WTC11 (cell line): Measurements from ENCODE around the gene CPEB1. TPM values are rescaled to one million over a fixed set of nuclear protein-coding genes. Genes with fewer than 3 reads are reported as not detected.

ENCODE experiments used
- ATAC-seq: fragments of 200-7000 bp; cut with Tn5 transposase; 2 replicates; pipeline ENCODE4 v1.10.0; 2021; ENCODE audit warnings: mild to moderate bottlenecking, moderate library complexity
- CTCF ChIA-PET: fragments of 300-600 bp; sonication (Branson Sonifier 250); formaldehyde crosslinking; loops from one replicate; lab custom pipeline; 2021; ENCODE audit warnings: antibody characterized with exemption; lab: Charles Lee
- POLR2A ChIA-PET: fragments of 350-600 bp; sonication (Branson Sonifier 250); formaldehyde crosslinking; loops from one replicate; lab custom pipeline; 2021; ENCODE audit warnings: antibody characterized with exemption; lab: Charles Lee
- DNase-seq: peaks from one replicate; pipeline ENCODE4 v3.0.0; 2021; ENCODE audit warnings: low spot score
- H3K27ac Mint-ChIP-seq: 2 replicates; pipeline ENCODE4 v1.8.0; 2021; ENCODE audit warnings: mixed read lengths
- H3K27me3 Mint-ChIP-seq: 2 replicates; pipeline ENCODE4 v1.8.0; 2021; ENCODE audit warnings: low read depth, mild to moderate bottlenecking, moderate library complexity, mixed read lengths
- H3K36me3 Mint-ChIP-seq: 2 replicates; pipeline ENCODE4 v1.8.0; 2021; ENCODE audit warnings: mixed read lengths
- H3K4me1 Mint-ChIP-seq: 2 replicates; pipeline ENCODE4 v1.8.0; 2022; ENCODE audit warnings: mixed read lengths
- H3K4me3 Mint-ChIP-seq: 2 replicates; pipeline ENCODE4 v1.8.0; 2021; ENCODE audit warnings: mild to moderate bottlenecking, moderate library complexity, mixed read lengths
- H3K9me3 Mint-ChIP-seq: 2 replicates; pipeline ENCODE4 v1.8.0; 2021; ENCODE audit warnings: mixed read lengths
- ATF2 ChIP-seq: sonication (generic); formaldehyde crosslinking; IDR thresholded peaks from 2 replicates; pipeline ENCODE4 v1.8.1; 2022; ENCODE audit warnings: low read depth, missing genetic modification reagents, borderline replicate concordance
- ETV6 ChIP-seq: sonication (generic); formaldehyde crosslinking; IDR thresholded peaks from 2 replicates; pipeline ENCODE4 v1.8.1; 2022; ENCODE audit warnings: mild to moderate bottlenecking, missing genetic modification reagents
- GABPB1 ChIP-seq: sonication (generic); formaldehyde crosslinking; IDR thresholded peaks from 2 replicates; pipeline ENCODE4 v1.8.1; 2023; ENCODE audit warnings: mild to moderate bottlenecking, missing genetic modification reagents
- NR1H2 ChIP-seq: sonication (generic); formaldehyde crosslinking; IDR thresholded peaks from 2 replicates; pipeline ENCODE4 v1.9.0; 2021; ENCODE audit warnings: mild to moderate bottlenecking, moderate library complexity, missing genetic modification reagents
- NR3C1 ChIP-seq: sonication (generic); formaldehyde crosslinking; conservative IDR thresholded peaks from 2 replicates; pipeline ENCODE4 v1.8.1; 2023; ENCODE audit warnings: low read depth, mild to moderate bottlenecking, missing genetic modification reagents
- PREB ChIP-seq: sonication (generic); formaldehyde crosslinking; IDR thresholded peaks from 2 replicates; pipeline ENCODE4 v1.8.1; 2022; ENCODE audit warnings: mild to moderate bottlenecking, missing genetic modification reagents, moderate library complexity, borderline replicate concordance
- RELA ChIP-seq: sonication (generic); formaldehyde crosslinking; IDR thresholded peaks from 2 replicates; pipeline ENCODE4 v1.8.1; 2022; ENCODE audit warnings: missing genetic modification reagents, mild to moderate bottlenecking, borderline replicate concordance
- SMAD3 ChIP-seq: sonication (generic); formaldehyde crosslinking; IDR thresholded peaks from 2 replicates; pipeline ENCODE4 v1.8.0; 2022; ENCODE audit warnings: missing genetic modification reagents, mild to moderate bottlenecking, borderline replicate concordance
- SP1 ChIP-seq: sonication (generic); formaldehyde crosslinking; conservative IDR thresholded peaks from 2 replicates; pipeline ENCODE4 v1.8.1; 2022; ENCODE audit warnings: missing genetic modification reagents
- TCF7 ChIP-seq: sonication (generic); formaldehyde crosslinking; IDR thresholded peaks from 2 replicates; pipeline ENCODE4 v1.8.0; 2022; ENCODE audit warnings: mild to moderate bottlenecking, low read depth, missing genetic modification reagents, moderate library complexity
- TEAD1 ChIP-seq: sonication (generic); formaldehyde crosslinking; IDR thresholded peaks from 2 replicates; pipeline ENCODE4 v1.8.0; 2022; ENCODE audit warnings: mild to moderate bottlenecking, missing genetic modification reagents
- TEAD4 ChIP-seq: sonication (generic); formaldehyde crosslinking; IDR thresholded peaks from 2 replicates; pipeline ENCODE4 v1.8.0; 2022; ENCODE audit warnings: mild to moderate bottlenecking, missing genetic modification reagents
- ZNF138 ChIP-seq: sonication (generic); formaldehyde crosslinking; conservative IDR thresholded peaks from 2 replicates; pipeline ENCODE4 v1.8.1; 2022; ENCODE audit warnings: mild to moderate bottlenecking, moderate library complexity, missing genetic modification reagents
- ZNF423 ChIP-seq: fragments of 250-450 bp; sonication (Bioruptor Pico); IDR thresholded peaks from 2 replicates; pipeline ENCODE4 v2.1.2; 2022; ENCODE audit warnings: mild to moderate bottlenecking, moderate library complexity
- ZNF532 ChIP-seq: fragments of 250-450 bp; sonication (Bioruptor Pico); IDR thresholded peaks from 2 replicates; pipeline ENCODE4 v1.9.0; 2021; ENCODE audit warnings: mild to moderate bottlenecking, borderline replicate concordance
- total RNA-seq: library from RNA; stranded (reverse); gene quantifications from 3 replicates; pipeline ENCODE4 v1.2.3, GENCODE V29; 2021
- TF ChIP-seq, protein P1 (sequence below): fragments of 250-450 bp; sonication (Bioruptor Pico); IDR thresholded peaks from 2 replicates; pipeline ENCODE4 v1.8.0; 2021; ENCODE audit warnings: mild to moderate bottlenecking

CPEB1 gene
- total RNA-seq, 1 experiment from 2014 or later: 2.5 TPM

DNA sequence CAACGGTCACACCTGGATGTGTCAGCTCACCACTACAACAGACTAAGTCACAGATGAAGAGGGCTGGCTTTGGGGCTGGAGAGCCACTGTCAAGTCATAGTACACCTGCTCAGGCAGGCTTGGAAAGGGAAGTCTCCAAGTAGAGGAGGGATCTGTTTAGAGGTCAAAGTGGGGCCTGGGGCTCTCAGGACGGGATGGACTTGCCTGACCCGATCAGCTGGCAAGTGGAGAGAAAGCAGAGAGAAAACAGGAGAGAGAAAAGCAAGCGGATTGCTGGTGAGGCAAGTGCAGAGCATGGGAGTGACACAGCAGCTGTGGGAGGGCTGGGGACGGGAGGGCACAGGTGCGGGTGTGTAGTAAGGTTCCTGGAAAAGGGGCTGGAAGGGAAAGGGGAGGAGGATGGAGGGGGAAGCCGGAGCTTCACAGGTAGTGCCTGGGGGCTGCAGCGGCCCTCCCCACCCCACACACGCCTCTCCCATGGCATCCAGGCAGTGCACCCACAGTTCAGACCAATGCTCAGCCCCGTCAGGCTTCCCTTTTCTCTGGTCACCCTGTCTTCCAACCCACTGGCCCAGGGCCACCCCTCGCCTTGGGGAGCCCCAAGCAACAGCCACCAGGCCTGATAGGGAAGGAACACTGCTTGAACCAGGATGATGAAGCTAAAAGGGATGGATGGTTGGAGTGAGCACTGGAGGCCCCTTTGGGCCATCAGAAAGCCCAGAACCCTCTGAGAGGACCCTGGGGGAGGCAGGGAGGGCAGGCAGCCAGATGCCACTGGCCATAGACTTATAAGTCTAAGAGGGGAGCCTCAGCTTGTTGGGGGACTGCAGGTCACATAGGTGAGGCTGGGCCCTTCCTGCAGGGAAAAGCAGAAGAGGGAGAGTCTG lies 115.4 kb downstream of the CPEB1 start:
- POLR2A ChIA-PET: no interaction called here
- Mint-ChIP-seq H3K9me3 (peaks cover 5% of the 10 kb centered on the region), H3K27me3 (no peaks in the 10 kb centered on the region), H3K4me1 (peaks cover 15% of the 10 kb centered on the region), H3K36me3 (peaks cover 29% of the 10 kb centered on the region), H3K27ac (peak overlapping the region; percentile 89), H3K4me3 (no peak overlapping the region)
- TF ChIP-seq TEAD1 (CRISPR knock-in tag) (no peak), NR3C1 (CRISPR knock-in tag) (no peak), SP1 (CRISPR knock-in tag) (no peak), GABPB1 (CRISPR knock-in tag) (no peak), TEAD4 (no peak), ATF2 (CRISPR knock-in tag) (no peak), ETV6 (no peak), ZNF138 (CRISPR knock-in tag) (no peak), ZNF532 (no peak), ZNF423 (no peak), TCF7 (CRISPR knock-in tag) (no peak), SMAD3 (no peak), PREB (CRISPR knock-in tag) (no peak), RELA (no peak), NR1H2 (CRISPR knock-in tag) (no peak)
- TF ChIP-seq, protein P1, sequence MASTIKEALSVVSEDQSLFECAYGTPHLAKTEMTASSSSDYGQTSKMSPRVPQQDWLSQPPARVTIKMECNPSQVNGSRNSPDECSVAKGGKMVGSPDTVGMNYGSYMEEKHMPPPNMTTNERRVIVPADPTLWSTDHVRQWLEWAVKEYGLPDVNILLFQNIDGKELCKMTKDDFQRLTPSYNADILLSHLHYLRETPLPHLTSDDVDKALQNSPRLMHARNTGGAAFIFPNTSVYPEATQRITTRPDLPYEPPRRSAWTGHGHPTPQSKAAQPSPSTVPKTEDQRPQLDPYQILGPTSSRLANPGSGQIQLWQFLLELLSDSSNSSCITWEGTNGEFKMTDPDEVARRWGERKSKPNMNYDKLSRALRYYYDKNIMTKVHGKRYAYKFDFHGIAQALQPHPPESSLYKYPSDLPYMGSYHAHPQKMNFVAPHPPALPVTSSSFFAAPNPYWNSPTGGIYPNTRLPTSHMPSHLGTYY (CRISPR knock-in tag): no peak
- CTCF ChIA-PET: interaction anchor here (0.6 to 1.5 kb wide), 12 partner anchors 10 to 397 kb away, joined by 3 to 83 read pairs (median 4); partner anchors contain the start of gene RPS17
- DNase-seq (no peak), ATAC-seq (no peak)
